Measurements from ENCODE around the gene P3H2.

The P3H2 gene

GRCh38 chr3:190017521-190018288 is 103.0 kb downstream of the P3H2 start:
- H3K27me3 ChIP-seq (ENCODE audit: insufficient read depth, low read length, poor library complexity, severe bottlenecking), result no peaks in the 10 kb centered on the region
- peak; percentile 59 for TF ChIP-seq CTCF (conservative IDR thresholded peaks at IDR 0.05; ENCODE audit: low read length)
- no peak for TF ChIP-seq EZH2phosphoT487 (IDR thresholded peaks at IDR 0.05; ENCODE audit: borderline replicate concordance)
- no peak overlapping the region for H3K4me2 ChIP-seq (ENCODE audit: low read depth, low read length, poor library complexity, severe bottlenecking)
- H3K9me3 ChIP-seq (ENCODE audit: insufficient read depth, low read depth, low read length), result no peaks in the 10 kb centered on the region
- no peaks in the 10 kb centered on the region for H4K20me1 ChIP-seq (ENCODE audit: insufficient read depth, low read length, poor library complexity, severe bottlenecking)
- H3F3A ChIP-seq (ENCODE audit: low read depth), result no peaks in the 10 kb centered on the region
- no peak overlapping the region for H3K9ac ChIP-seq (ENCODE audit: low read depth, low read length, poor library complexity, severe bottlenecking)
- H3K4me1 ChIP-seq (ENCODE audit: insufficient read depth, low read length, poor library complexity, severe bottlenecking), result no peaks in the 10 kb centered on the region
- no peaks in the 10 kb centered on the region for H3K36me3 ChIP-seq (ENCODE audit: insufficient read depth, low read length)
- H3K4me3 ChIP-seq (ENCODE audit: low read length, poor library complexity, severe bottlenecking), result no peak overlapping the region
- no peaks in the 10 kb centered on the region for H3K79me2 ChIP-seq (ENCODE audit: insufficient read depth, low read length)
- H2AFZ ChIP-seq (ENCODE audit: low read length), result no peak overlapping the region
- H3K9me2 ChIP-seq (replicated peaks; ENCODE audit: low read depth, low read length), result no peaks in the 10 kb centered on the region

- H3K4me2 ChIP-seq (ENCODE audit: low read depth, low read length, poor library complexity, severe bottlenecking), result no peak overlapping the region
- no peaks in the 10 kb centered on the region for H3K9me3 ChIP-seq (ENCODE audit: insufficient read depth, low read depth, low read length)
- no peak for TF ChIP-seq CTCF (conservative IDR thresholded peaks at IDR 0.05; ENCODE audit: low read length)
- TF ChIP-seq EZH2phosphoT487 (IDR thresholded peaks at IDR 0.05; ENCODE audit: borderline replicate concordance), result no peak
- no peaks in the 10 kb centered on the region for H3K9me2 ChIP-seq (replicated peaks; ENCODE audit: low read depth, low read length)
- H3F3A ChIP-seq (ENCODE audit: low read depth), result no peaks in the 10 kb centered on the region
- no peaks in the 10 kb centered on the region for H3K27me3 ChIP-seq (ENCODE audit: insufficient read depth, low read length, poor library complexity, severe bottlenecking)
- no peak overlapping the region for H2AFZ ChIP-seq (ENCODE audit: low read length)
- no peak overlapping the region for H3K9ac ChIP-seq (ENCODE audit: low read depth, low read length, poor library complexity, severe bottlenecking)
- no peaks in the 10 kb centered on the region for H3K4me1 ChIP-seq (ENCODE audit: insufficient read depth, low read length, poor library complexity, severe bottlenecking)
- H4K20me1 ChIP-seq (ENCODE audit: insufficient read depth, low read length, poor library complexity, severe bottlenecking), result no peaks in the 10 kb centered on the region
- H3K4me3 ChIP-seq (ENCODE audit: low read length, poor library complexity, severe bottlenecking), result no peak overlapping the region
- no peaks in the 10 kb centered on the region for H3K79me2 ChIP-seq (ENCODE audit: insufficient read depth, low read length)
- no peaks in the 10 kb centered on the region for H3K36me3 ChIP-seq (ENCODE audit: insufficient read depth, low read length)
Measured at GRCh38 chr3:190016966-190017365, 103.7 kb downstream of the P3H2 start.

- Histone ChIP-seq H3K27me3 (ENCODE audit: insufficient read depth, low read length, poor library complexity, severe bottlenecking) (no peaks in the 10 kb centered on the region), H3F3A (ENCODE audit: low read depth) (no peaks in the 10 kb centered on the region), H2AFZ (ENCODE audit: low read length) (no peak overlapping the region), H3K4me1 (ENCODE audit: insufficient read depth, low read length, poor library complexity, severe bottlenecking) (no peaks in the 10 kb centered on the region), H3K36me3 (ENCODE audit: insufficient read depth, low read length) (no peaks in the 10 kb centered on the region), H3K4me3 (ENCODE audit: low read length, poor library complexity, severe bottlenecking) (no peak overlapping the region), H3K9me3 (ENCODE audit: insufficient read depth, low read depth, low read length) (no peaks in the 10 kb centered on the region), H3K4me2 (ENCODE audit: low read depth, low read length, poor library complexity, severe bottlenecking) (no peak overlapping the region), H3K9ac (ENCODE audit: low read depth, low read length, poor library complexity, severe bottlenecking) (no peak overlapping the region), H3K79me2 (ENCODE audit: insufficient read depth, low read length) (no peaks in the 10 kb centered on the region), H4K20me1 (ENCODE audit: insufficient read depth, low read length, poor library complexity, severe bottlenecking) (no peaks in the 10 kb centered on the region), H3K9me2 (replicated peaks; ENCODE audit: low read depth, low read length) (no peaks in the 10 kb centered on the region)
- TF ChIP-seq EZH2phosphoT487 (IDR thresholded peaks at IDR 0.05; ENCODE audit: borderline replicate concordance), result no peak
- TF ChIP-seq CTCF (conservative IDR thresholded peaks at IDR 0.05; ENCODE audit: low read length), result no peak
Measured at GRCh38 chr3:190014940-190015339, 105.8 kb downstream of the P3H2 start.
